ENCODE results near the gene HTT.

DNA sequence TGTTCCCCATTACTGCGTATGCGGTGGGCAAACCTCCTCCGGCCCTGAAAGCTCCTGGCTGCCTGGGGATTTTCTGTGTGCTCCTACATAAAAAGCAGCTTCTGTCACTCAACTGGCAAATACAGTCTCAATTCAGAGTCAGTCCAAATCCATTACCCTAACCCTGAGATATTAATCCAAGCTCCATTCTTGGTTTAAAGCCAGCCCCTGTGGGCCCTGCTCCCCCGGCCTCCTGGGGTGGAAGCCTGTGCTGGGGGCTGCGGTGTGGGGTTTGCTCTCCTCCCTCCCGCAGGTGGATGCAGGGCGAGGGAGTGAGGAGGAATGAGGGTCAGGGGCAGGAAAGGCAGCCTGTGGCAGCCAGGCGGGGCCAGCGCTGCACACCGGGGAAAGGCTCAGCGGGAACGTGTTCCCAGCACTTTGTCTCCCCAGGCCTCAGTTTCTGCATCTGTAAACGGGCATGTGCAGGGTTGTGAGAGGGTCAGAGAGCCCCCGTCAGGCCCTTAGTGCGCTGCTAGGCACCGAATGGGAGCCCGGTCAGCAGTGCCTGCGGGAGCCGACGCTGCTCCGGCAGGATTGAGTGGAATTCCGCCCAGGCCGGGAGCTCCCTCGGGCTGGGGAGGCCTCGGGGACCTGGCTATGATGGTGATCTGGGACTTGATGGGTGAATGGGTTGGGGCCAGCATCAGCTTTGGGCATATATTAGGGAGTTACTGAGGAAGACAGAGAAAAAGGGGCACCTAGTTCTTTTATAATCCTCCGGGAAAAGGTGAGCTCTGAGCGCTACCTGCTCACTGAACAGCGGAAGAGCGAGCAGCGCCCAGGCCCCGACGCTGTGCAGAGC, 212.1 kb downstream of the HTT start:
- TF ChIP-seq, protein P1, sequence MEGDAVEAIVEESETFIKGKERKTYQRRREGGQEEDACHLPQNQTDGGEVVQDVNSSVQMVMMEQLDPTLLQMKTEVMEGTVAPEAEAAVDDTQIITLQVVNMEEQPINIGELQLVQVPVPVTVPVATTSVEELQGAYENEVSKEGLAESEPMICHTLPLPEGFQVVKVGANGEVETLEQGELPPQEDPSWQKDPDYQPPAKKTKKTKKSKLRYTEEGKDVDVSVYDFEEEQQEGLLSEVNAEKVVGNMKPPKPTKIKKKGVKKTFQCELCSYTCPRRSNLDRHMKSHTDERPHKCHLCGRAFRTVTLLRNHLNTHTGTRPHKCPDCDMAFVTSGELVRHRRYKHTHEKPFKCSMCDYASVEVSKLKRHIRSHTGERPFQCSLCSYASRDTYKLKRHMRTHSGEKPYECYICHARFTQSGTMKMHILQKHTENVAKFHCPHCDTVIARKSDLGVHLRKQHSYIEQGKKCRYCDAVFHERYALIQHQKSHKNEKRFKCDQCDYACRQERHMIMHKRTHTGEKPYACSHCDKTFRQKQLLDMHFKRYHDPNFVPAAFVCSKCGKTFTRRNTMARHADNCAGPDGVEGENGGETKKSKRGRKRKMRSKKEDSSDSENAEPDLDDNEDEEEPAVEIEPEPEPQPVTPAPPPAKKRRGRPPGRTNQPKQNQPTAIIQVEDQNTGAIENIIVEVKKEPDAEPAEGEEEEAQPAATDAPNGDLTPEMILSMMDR (IDR thresholded peaks at IDR 0.05) = no peak
- TF ChIP-seq POLR2A (IDR thresholded peaks at IDR 0.05) = no peak
